ENCODE results near the gene CCDC146.
"Not testable (repeated sequence)": the region's sequence is repeated elsewhere in the genome, so short reads cannot be mapped to it uniquely, and the experiment has no call there.

The CCDC146 gene

DNA sequence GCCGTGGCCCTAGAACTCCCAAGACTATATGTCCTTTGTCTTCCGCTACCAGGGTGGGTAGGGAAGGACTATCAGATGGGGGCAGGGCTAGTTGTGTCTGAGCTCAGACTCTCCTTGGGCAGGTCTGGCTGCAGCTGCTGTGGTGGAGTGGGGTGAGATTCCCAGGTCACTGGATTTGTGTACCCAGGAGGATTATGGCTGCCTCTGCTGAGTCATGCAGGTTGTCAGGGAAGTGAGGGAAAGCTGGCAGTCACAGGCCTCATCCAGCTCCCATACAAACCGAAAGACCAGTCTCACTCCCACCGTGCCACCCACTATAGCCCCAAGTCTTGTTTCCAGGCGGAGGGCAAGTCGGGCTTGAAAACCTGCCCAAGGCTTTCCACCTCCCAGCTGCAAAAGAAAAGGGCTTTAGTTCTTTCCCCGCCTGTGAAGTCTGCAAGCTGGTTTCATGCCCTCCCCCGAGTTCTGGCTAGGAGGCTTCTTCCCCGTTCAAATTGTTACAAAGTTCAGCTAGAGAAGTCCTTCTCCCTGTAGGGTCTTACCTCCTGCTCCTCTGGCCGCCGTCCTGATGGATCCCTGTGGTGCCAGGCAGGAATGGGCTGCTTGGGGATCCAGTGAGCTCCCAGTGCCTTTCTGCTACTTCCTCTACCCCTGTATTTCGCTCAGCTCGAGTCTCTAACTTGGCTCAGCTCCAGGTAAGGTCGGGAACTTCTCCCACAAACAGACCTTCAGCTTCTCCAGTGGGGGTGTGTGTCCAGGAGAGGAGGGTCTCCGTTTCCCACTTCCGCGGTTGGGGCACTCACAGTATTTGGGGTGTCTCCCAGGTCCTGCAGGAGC lies 184.0 kb downstream of the CCDC146 start:
- DNase-seq = no peak

GRCh38 chr7:77308792-77309191 lies 186.4 kb downstream of the CCDC146 start:
- DNase-seq = no peak

DNA sequence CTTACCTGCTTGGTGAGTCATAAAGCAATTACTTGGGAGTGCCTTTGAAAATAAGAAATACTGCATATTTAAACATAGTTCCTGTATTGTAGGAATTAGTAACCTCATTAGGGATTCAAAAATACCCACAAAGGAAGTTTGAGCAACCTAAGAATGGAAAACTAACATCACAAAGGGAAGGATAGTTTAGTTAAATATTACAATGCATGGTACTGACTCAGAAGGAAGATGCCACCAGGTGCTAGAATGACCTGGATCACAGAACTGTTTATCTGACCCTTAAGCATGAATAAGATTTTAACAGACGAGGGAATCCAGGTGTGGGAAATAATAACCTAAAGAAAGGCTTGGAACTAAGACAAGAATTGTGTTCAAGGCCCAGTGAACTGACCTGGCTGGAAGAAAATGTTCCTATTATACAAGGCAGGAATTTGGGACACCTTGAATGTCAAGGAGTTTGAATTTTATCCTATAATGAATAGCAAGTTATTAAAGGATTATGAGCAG lies 187.4 kb downstream of the CCDC146 start:
- no peak for DNase-seq

DNA sequence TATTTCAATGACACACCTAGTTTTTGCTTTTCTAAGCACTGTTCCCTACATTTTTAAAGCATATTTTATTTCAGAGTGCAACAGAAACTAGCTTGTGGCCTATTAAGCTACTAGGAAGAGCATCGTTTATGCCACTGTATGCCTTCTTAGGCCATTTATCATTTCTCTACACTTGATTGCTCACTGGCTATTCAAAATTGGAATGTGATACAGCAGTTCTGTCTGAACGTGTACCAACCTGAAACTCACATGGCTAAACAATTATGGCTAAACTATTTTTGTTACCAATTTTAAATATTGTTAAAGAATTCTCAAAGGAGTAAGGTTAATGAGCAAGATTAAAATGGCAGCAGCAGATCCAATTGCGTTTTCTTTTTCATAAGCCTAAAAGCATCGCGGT lies 188.6 kb downstream of the CCDC146 start:
- DNase-seq = no peak

- peak; percentile 45 for DNase-seq
Measured at GRCh38 chr7:77313085-77313484, 190.7 kb downstream of the CCDC146 start.

- no peak for DNase-seq
Measured at GRCh38 chr7:77313876-77314480, 191.6 kb downstream of the CCDC146 start.

DNA sequence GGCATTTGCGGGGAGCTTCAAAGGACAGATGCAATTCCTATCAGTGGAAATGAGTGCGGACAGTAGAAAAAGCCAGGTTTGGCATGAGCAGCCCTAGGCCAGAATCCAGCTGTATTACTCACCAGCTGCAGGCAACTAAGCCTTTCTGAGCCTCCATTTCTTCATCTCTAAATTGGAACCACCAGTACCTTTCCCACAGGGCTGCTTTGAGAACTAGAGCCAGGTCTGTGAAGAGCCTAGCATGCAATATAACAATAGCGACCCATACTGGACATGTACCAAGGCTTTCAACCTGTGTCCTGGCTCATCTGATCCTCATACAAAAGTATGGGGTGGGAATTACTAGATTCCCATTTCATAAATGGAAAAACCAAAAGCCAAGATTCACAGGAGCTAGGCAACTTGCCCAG lies 192.8 kb downstream of the CCDC146 start:
- peak; percentile 83 for DNase-seq

GRCh38 chr7:77316219-77316978 lies 194.0 kb downstream of the CCDC146 start:
- no peak for DNase-seq

GRCh38 chr7:77318019-77318418 lies 195.6 kb downstream of the CCDC146 start:
- DNase-seq = no peak

DNA sequence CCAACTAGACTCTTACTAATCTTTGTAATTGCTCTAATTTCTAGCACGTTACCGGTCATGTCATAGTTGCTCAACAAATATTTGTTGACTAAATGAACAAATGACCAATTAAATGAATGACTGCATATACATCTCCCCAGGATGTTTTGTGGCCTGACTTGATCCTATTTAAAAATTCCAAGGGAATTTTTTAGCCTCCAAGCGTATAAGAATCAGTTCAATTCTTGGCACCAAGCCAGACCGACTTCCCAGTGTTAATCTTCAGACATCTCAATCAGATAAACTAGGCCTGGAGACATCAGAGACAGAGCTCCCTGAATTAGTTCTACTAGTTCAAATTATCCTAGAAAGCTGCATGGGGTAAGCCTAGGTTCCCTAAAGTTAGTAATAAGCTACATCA lies 197.7 kb downstream of the CCDC146 start:
- DNase-seq = no peak

DNA sequence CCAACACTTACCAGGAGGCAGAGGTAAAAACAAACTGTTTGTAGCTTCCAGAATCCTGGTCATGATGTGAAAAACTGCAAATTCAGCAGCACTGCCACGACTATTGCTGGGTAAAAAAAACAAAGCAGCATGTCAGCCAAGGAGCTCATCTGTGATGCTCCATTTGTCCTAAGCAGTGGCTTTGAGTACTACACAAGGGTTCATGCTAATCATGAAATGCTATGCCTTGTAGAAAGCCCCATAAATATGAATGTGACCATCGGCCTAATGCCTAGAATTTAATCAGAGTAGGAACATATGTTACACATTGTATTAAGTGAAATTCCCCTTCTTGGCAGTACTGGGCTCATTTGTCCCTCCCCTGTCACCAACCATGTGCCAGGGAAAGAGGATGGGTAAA lies 198.3 kb downstream of the CCDC146 start:
- DNase-seq = no peak

DNA sequence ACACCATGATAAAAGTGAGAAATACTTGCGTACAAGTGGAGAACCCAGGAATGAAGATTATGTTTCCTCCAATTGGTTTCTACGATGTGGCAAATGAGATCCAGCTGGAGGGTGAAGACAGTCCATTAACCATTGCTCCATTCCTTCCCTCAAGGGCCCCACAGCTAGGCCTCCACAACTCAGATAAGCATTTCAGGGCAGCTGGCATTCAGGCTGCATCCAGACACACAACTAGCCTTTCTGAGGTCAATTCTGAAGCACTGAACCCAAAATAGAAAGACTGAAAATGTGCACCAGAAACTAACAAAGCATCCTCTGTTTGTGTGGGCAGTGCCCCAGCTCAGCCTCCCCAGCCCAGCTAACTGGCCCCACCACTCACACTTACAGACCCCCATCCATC lies 198.9 kb downstream of the CCDC146 start:
- no peak for DNase-seq

DNA sequence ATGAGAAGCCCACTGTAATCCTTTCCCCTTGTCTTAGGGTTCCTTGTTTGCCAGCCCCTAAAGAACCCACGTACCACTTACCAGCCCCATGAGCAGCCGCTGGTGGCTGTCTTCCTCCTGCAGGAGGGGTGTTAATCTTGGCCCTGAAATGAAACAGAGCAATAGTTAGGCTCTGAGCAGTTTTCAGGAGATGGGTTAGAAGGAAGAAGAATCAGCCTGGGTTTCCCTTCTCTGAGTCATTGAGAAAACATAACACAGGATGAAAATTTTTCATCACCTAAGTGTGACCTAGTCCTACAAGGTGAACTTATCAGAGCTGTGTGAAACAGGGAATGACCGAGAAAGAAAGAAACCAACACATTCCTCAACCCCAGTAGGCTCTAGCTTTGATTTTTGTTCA lies 203.7 kb downstream of the CCDC146 start:
- no peak for DNase-seq

DNA sequence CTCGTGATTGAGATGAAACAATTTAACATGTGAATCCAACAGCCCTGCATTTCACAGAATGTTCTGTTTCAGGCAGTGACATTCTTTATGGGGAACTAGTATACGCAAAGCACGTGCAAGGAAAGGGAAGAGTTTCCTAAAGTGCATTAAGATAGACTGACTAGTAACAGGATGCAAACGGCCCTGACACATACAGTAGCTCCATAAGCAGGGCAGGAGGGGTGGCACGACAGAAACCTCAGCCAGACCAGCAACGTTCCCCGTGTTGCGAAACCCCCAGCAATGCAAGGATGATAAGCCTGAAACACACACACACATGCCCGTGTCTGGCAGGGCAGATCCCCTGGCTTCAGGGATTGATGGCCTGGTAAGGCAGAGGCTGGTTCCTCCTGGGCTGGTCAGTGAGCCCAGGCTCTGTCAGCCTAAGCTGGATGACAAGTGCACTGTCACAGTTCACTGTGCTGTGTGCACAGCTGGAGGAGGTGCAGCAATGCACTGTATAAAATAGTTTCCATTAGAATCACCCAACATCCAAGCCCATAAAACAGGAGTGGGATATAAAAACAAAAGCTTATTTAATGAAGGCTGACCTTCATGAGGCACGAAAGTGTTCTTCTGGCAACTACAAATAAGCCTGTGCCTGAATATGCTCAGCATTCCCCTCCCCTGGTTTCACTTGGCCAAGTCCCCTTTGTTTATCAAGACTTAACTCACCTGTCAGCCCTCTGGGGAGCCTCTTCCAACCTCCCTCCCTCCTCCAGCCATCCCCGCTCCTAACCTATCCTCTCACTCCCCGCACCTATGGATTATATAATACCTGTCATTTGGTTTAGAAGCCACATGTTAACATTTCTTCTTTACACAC lies 204.9 kb downstream of the CCDC146 start:
- peak; percentile 28 for DNase-seq

- peak; percentile 34 for DNase-seq
Measured at GRCh38 chr7:77327932-77328628, 205.7 kb downstream of the CCDC146 start.

- no peak for DNase-seq
Measured at GRCh38 chr7:77328669-77329068, 206.3 kb downstream of the CCDC146 start.

GRCh38 chr7:77329466-77330168 lies 207.2 kb downstream of the CCDC146 start:
- DNase-seq = no peak

- no peak for DNase-seq
Measured at GRCh38 chr7:77330169-77330882, 207.9 kb downstream of the CCDC146 start.

DNA sequence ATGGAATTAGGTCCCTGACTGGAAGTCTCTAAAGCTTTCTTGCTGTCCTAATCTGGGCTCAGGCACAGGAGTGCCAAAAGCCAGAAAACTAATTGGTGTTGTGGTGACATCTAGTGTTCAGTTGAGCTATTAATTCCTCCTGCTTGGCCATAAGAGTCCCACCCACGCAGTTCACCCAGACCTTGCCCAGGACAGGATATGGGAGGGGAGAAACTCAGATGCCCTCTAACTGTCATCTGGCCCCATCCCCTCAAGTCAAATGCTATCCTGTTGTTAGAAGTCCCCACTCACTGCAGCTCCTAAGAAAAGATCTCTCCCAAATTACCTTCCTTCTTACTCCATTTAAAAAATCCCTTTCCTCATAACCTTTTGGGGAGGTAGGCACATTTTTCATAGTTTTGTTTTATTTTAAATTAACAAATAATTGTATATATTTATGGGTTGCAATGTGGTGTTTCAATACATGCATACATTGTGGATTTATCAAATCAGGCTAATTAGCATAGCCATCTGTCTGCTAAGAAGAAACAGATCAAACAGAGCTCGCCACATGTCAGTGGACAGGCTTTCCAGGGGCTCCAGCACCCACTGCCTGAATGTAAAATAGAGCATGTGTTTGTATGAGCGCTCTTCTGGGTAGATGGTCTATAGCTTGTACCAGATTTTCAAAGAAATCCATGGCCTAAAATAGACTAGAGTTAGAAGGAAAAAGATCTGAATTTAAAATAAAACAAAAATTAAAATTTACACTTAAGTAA lies 209.7 kb downstream of the CCDC146 start:
- peak; percentile 79 for DNase-seq

DNA sequence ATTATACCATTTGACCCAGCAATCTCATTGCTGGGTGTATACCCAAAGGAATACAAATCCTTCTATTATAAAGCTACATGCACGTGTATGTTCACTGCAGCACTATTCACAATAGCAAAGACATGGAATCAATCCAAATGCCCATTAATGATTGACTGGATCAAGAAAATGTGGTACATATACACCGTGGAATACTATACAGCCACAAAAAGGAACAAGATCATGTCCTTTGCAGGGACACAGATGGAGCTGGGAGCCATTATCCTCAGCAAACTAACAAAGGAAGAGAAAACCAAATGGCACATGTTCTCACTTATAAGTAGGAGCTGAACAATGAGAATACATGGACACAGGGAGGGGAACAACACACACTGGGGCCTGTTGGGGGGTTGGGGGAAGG lies 211.6 kb downstream of the CCDC146 start:
- not testable (repeated sequence) for DNase-seq
